ENCODE measurements around the gene CLASP1. TPM values are rescaled to one million over a fixed set of nuclear protein-coding genes. Genes with fewer than 3 reads are reported as not detected.

CLASP1 gene
- total and polyA plus RNA-seq, 2 donors (not counting 3 experiments of a cell fraction or from before 2014, with no cell fraction given), result 10.0 to 57.9 TPM

GRCh38 chr2:121400201-121400600, 249.1 kb downstream of the CLASP1 start:
- intact Hi-C loops (cut with micrococcal nuclease), result loop anchor here (5.0 to 10.0 kb wide), 2 partner anchors 105 to 337 kb away; partner anchors contain the start of gene NIFK
- POLR2A ChIA-PET, result interaction anchor here (1.1 kb wide), 1 partner anchor 130 kb away, joined by 3 read pairs; the partner anchor contains the start of gene RNU4ATAC
- no peak for DNase-seq (ENCODE audit: low read depth, low spot score)

More at GRCh38 chr2:121400201-121400600, 249.1 kb downstream of the CLASP1 start:
- CTCF ChIA-PET, result interaction anchor here (1.4 kb wide), 1 partner anchor 318 kb away, joined by 3 read pairs; no protein-coding TSS in a partner anchor
- Histone ChIP-seq H3K9me3 (replicated peaks; ENCODE audit: control insufficient read depth, insufficient read depth, low read length) (no peaks in the 10 kb centered on the region), H3K4me3 (replicated peaks in 1 of 3; ENCODE audit: insufficient read depth in 1 of 3, low read depth in 1 of 3, low read length in 3 of 3) (no peak overlapping the region), H3K27ac (ENCODE audit: insufficient read depth, low read depth, low read length) (no peak overlapping the region), H3K4me1 (ENCODE audit: control insufficient read depth, extremely low read depth, insufficient read depth, low read length) (no peaks in the 10 kb centered on the region), H3K36me3 (ENCODE audit: control insufficient read depth in 2 of 2, extremely low read depth in 1 of 2, insufficient read depth in 2 of 2, low read length in 2 of 2) (peaks cover 5 to 12% of the 10 kb centered on the region in 2 experiments), H3K27me3 (ENCODE audit: control insufficient read depth in 2 of 2, insufficient read depth in 2 of 2, low read length in 2 of 2) (no peaks in the 10 kb centered on the region), H3K79me2 (ENCODE audit: control insufficient read depth, insufficient read depth, low read length) (no peaks in the 10 kb centered on the region), H2AFZ (ENCODE audit: low read depth, low read length) (no peak overlapping the region), H3K9ac (replicated peaks; ENCODE audit: extremely low read depth, insufficient read depth, low read length) (no peak overlapping the region), H3K4me2 (ENCODE audit: insufficient read depth, low read length) (no peak overlapping the region), H4K20me1 (replicated peaks; ENCODE audit: control insufficient read depth, extremely low read depth, insufficient read depth, low read length) (no peaks in the 10 kb centered on the region), H3K9me1 (replicated peaks; ENCODE audit: control insufficient read depth, extremely low read depth, insufficient read depth, low read length) (no peaks in the 10 kb centered on the region)
- dilution Hi-C loops (cut with MboI; ENCODE audit: extremely low pct_ligation_motif_present, low sequenced_read_pairs), result no loop called here
- no peak for TF ChIP-seq GATA2 (IDR thresholded peaks at IDR 0.05; ENCODE audit: insufficient read depth, insufficient read length, low read depth, low read length)
- no peak for TF ChIP-seq MAX (IDR thresholded peaks at IDR 0.05; ENCODE audit: insufficient read depth, insufficient read length)
- TF ChIP-seq POLR2A (IDR thresholded peaks at IDR 0.05; ENCODE audit: low read depth, low read length), result no peak
- TF ChIP-seq EZH2 (IDR thresholded peaks at IDR 0.05; ENCODE audit: borderline replicate concordance, low read depth, low read length, severe bottlenecking), result no peak
- no peak for TF ChIP-seq CTCF (IDR thresholded peaks at IDR 0.05; ENCODE audit: extremely low read depth in 1 of 2, insufficient read depth in 1 of 2, low read depth in 1 of 2, low read length in 2 of 2)
- no peak for TF ChIP-seq JUN (IDR thresholded peaks at IDR 0.05; ENCODE audit: borderline replicate concordance, insufficient read depth, insufficient read length, low read depth)
- TF ChIP-seq POLR2AphosphoS5 (IDR thresholded peaks at IDR 0.05; ENCODE audit: insufficient read depth, low read depth, low read length), result no peak
- TF ChIP-seq FOS (IDR thresholded peaks at IDR 0.05; ENCODE audit: borderline replicate concordance, insufficient read depth, low read length), result no peak
- no TSS peak for BruUV-seq (replicated peaks)
- no peak for FAIRE-seq

All from endothelial cell of umbilical vein (primary cell).